Stomach smooth muscle (tissue), 2 donors: ENCODE data around the gene SIPA1L3.
"Not testable (repeated sequence)": the region's sequence is repeated elsewhere in the genome, so short reads cannot be mapped to it uniquely, and the experiment has no call there.

Experiments used
- H3K27ac ChIP-seq: one replicate; pipeline ENCODE4 v1.7.0; 2013; ENCODE audit warnings: mild to moderate bottlenecking, low read length, inconsistent platforms
- H3K27me3 ChIP-seq, 2 donors: one replicate each; pipeline ENCODE4 v1.7.0; 2013; ENCODE audit warnings: low read length in 2 of 2; ENCODE audit not compliant: insufficient read depth in 2 of 2, control insufficient read depth in 1 of 2
- H3K36me3 ChIP-seq, 2 donors: one replicate each; pipeline ENCODE4 v1.7.0; 2013; ENCODE audit warnings: low read length in 2 of 2; ENCODE audit not compliant: control insufficient read depth in 2 of 2, insufficient read depth in 2 of 2
- H3K4me1 ChIP-seq: one replicate; pipeline ENCODE4 v1.7.0; 2013; ENCODE audit warnings: low read length; ENCODE audit not compliant: control insufficient read depth, insufficient read depth
- H3K4me3 ChIP-seq, 2 donors: one replicate each; pipeline ENCODE4 v1.7.0; 2013; ENCODE audit warnings: low read length in 2 of 2
- H3K9ac ChIP-seq, 2 donors: one replicate each; pipeline ENCODE4 v1.7.0; 2013; ENCODE audit warnings: low read length in 2 of 2, mild to moderate bottlenecking in 1 of 2
- H3K9me3 ChIP-seq, 2 donors: one replicate each; pipeline ENCODE4 v1.7.0; 2013; ENCODE audit warnings: low read length in 2 of 2; ENCODE audit not compliant: control insufficient read depth in 2 of 2
- donor health status: healthy.
- donor health status: Pancreatic carcinoma.

SIPA1L3 gene

DNA sequence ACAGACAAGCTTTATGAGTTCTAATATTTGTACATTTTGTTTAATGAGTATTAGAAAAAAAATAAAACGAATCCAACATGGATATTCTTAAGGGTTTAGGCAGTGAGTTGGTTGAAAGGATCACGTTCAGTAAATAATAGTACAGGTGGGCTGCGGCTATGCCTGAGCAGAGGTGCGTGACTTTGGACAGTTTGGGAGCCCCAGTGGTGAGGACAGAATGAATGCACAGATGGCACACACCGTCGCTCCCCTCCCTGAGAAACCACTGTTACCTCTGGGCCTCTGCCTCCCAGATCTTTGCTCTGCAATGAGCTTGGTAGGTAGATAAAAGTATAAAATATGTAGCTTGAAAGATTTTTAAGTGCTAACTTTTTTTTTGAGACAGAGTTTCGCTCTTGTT lies 153.3 kb downstream of the SIPA1L3 start:
- no peaks in the 10 kb centered on the region for H3K36me3 ChIP-seq
- H3K27me3 ChIP-seq = no peaks in the 10 kb centered on the region
- no peaks in the 10 kb centered on the region for H3K9me3 ChIP-seq
- H3K4me1 ChIP-seq = peaks cover 5% of the 10 kb centered on the region
- no peak overlapping the region for H3K9ac ChIP-seq
- H3K4me3 ChIP-seq = no peak overlapping the region
- no peak overlapping the region for H3K27ac ChIP-seq

DNA sequence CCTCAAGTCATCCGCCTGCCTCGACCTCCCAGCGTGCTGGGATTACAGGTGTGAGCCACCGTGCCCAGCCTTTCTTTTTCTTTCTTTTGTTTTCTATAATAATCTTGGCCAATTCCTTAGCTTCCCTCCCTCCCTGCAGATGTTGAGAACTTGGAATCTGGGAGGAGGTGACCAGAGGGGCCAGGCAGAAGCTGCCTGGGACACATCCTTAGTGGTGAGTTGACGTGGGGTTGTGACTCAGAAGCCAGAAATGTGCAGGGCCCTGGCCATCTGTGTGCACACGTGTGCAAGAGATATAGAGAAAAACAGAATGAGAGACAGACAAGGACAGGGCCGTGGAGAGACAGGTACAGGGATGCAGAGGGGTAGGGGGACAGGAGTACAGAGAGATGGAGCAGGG lies 154.3 kb downstream of the SIPA1L3 start:
- Histone ChIP-seq H3K9ac (no peak overlapping the region), H3K4me1 (peaks cover 5% of the 10 kb centered on the region), H3K4me3 (no peak overlapping the region), H3K27ac (no peak overlapping the region), H3K9me3 (no peaks in the 10 kb centered on the region), H3K27me3 (no peaks in the 10 kb centered on the region), H3K36me3 (no peaks in the 10 kb centered on the region)

DNA sequence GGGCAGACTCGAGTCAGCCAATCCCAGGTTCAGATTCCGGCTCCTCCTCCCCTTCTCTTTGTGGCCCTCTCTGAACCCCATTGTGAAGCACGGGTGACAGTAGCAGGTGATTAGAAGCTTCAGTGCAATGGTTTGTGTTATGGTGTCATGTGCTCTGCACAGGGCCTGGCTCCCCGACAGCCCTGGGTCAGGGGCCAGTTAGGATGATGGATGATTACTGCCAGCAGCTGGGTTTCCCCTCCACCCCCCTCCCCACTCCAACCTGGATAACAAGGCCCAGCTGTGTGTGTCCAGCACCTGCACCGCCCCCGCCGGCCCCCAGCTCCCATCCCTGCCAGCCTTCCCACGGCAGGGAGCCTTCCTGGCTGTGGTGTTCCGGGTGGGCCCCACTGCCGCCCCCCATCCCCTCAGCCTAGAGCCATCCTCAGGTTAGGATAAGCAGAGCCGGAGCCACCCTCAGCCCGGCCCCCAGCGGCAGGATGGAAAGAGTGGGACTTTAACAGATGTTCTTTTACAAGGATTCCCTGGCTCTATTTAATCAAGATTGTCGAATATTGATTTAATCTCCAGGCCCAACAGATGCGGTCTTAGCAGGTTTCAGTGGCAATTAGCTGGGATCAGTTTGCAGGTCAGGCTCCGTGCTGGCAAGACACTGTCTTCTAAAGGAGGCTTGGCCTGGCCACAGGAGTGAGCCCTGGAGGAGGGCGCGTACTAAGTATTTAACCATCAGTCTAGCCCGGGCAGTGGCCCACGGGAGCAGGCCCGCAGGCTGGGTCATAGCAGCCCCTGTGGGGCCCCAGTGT lies 156.2 kb downstream of the SIPA1L3 start:
- Histone ChIP-seq H3K9ac (no peak overlapping the region), H3K4me3 (no peak overlapping the region), H3K27me3 (no peaks in the 10 kb centered on the region), H3K4me1 (peaks cover 5% of the 10 kb centered on the region), H3K27ac (no peak overlapping the region), H3K9me3 (no peaks in the 10 kb centered on the region), H3K36me3 (no peaks in the 10 kb centered on the region)

DNA sequence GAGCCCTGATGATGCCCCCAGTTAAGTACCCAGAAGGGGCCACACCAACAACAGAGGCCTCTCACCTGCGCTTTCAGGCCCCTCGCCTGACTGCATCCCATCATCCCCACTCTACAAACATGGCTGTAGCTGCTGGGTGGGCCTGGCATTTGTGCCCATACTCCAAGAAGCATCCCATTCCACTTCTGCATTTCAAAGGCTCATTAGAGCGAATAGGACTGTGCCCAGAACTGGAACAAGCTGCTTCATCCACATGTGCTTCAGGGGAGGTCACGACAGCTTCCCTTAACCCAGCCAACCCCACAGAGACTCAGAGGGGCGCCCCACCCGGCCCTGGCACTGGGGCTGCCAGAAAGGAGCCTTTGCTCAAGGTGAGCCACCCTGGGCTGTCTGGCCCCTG lies 156.9 kb downstream of the SIPA1L3 start:
- Histone ChIP-seq H3K4me1 (peaks cover 5% of the 10 kb centered on the region), H3K4me3 (no peak overlapping the region), H3K36me3 (no peaks in the 10 kb centered on the region), H3K27ac (no peak overlapping the region), H3K9ac (no peak overlapping the region), H3K9me3 (no peaks in the 10 kb centered on the region), H3K27me3 (no peaks in the 10 kb centered on the region)

DNA sequence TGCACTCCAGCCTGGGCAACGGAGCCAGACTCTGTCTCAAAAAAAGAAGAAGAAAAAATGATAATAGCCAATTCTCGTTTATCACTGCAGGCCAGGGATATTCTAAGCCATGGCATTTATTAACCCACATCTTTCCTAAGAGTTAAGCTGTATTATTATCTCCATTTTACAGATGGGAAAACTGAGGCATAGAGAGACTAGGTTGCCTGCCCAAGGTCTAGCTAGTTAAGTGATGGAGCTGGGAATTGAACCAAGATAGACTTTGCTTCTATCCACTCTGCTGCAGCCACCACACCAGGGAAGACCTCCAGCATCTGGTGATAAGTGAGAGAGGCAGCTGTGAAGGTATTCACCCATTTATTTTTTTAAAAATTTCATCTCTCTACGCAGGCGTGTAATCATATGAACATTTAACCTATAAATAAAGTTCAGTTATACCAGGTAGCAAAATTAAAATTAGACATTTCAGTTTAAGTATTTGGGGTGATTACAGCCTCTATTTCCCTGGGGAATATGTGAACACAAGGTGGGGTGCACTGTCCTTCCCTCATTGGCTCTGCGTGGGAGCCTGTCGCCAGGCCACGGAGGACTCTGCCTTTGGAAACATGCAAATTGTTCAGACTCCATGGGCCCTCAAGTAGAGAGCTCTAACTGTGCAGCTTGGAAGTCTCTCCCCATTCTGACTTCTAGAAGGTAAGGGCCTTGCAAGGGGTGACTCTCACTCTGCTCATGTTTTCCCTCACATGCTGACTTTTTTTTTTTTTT lies 157.8 kb downstream of the SIPA1L3 start:
- Histone ChIP-seq H3K27ac (no peak overlapping the region), H3K4me1 (peaks cover 5% of the 10 kb centered on the region), H3K27me3 (no peaks in the 10 kb centered on the region), H3K9me3 (no peaks in the 10 kb centered on the region), H3K9ac (no peak overlapping the region), H3K4me3 (no peak overlapping the region), H3K36me3 (no peaks in the 10 kb centered on the region)

DNA sequence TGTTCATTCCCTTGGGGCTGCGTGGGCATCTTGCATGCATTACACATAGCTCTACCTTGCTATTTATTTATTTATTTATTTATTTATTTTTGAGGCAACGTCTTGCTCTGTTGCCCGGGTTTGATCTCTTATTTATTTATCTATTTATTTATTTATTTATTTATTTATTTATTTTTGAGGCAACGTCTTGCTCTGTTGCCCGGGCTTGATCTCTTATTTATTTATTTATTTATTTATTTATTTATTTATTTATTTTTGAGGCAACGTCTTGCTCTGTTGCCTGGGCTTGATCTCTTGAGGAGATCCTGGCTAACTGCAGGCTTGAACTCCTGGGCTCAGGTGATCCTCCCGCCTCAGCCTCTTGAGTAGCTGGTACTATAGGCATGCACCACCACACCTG lies 158.8 kb downstream of the SIPA1L3 start:
- not testable (repeated sequence) for H3K27me3 ChIP-seq, H3K4me1 ChIP-seq, H3K9me3 ChIP-seq, H3K27ac ChIP-seq, H3K9ac ChIP-seq, H3K36me3 ChIP-seq, H3K4me3 ChIP-seq

DNA sequence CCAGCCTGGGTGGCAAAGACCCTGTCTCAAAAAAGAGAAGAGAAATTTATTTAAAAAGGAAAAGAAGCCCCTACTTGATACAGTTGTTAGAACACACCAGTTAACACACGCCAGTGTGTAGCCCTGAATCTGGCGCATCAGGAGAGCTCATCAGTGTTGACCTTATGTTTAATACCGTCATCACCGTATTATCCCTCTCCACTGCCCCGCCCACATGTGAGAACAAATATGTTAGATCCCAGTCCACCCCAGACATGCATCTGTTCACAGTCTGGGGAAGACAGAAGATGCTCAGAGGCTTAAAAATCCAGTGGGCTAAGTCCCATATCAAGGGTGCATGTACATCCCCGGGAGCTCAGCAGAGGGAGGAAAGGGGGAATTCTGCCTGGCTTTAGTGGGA lies 161.8 kb downstream of the SIPA1L3 start:
- no peak overlapping the region for H3K9ac ChIP-seq
- no peaks in the 10 kb centered on the region for H3K36me3 ChIP-seq
- no peaks in the 10 kb centered on the region for H3K9me3 ChIP-seq
- no peak overlapping the region for H3K27ac ChIP-seq
- H3K4me3 ChIP-seq = no peak overlapping the region
- no peaks in the 10 kb centered on the region for H3K27me3 ChIP-seq
- H3K4me1 ChIP-seq = no peaks in the 10 kb centered on the region

DNA sequence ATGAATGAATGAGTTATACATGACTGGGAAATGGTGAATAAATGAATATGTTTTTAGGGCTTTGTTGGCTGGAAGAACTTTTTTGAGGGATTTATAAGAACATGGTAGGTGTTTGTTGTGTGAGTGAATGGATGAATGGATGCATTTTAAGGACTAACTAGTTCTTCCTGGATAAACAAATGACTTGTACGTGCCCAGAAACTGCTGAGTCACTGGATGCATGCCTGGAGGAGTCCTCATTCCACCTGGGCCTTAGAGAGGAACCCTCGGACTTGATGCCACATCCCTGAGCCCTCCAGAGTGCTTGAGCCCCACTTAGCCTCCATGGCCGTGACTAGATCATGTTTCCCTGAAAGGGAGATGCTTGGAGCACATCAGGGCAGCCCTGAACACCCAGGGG lies 163.6 kb downstream of the SIPA1L3 start:
- Histone ChIP-seq H3K9me3 (no peaks in the 10 kb centered on the region), H3K4me3 (no peak overlapping the region), H3K4me1 (no peaks in the 10 kb centered on the region), H3K36me3 (no peaks in the 10 kb centered on the region), H3K27me3 (no peaks in the 10 kb centered on the region), H3K9ac (no peak overlapping the region), H3K27ac (no peak overlapping the region)

DNA sequence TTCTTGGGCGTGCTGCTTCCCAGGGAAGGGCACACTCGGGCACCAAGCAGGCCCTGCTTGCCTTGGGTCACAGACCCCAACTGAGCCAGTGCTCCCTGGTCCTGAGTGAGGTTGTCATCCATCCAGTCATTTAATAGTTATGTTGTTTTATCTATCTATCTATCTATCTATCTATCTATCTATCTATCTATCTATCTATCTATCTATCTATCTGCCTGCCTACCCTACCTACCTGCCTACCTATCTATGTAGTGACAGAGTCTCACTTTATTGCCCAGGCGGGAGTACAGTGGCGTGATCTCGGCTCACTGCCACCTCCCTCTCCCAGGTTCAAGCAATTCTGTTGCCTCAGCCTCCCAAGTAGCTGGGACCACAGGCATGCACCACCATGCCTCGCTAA lies 164.0 kb downstream of the SIPA1L3 start:
- not testable (repeated sequence) for H3K27ac ChIP-seq, H3K4me3 ChIP-seq, H3K36me3 ChIP-seq, H3K4me1 ChIP-seq, H3K9me3 ChIP-seq, H3K9ac ChIP-seq, H3K27me3 ChIP-seq

DNA sequence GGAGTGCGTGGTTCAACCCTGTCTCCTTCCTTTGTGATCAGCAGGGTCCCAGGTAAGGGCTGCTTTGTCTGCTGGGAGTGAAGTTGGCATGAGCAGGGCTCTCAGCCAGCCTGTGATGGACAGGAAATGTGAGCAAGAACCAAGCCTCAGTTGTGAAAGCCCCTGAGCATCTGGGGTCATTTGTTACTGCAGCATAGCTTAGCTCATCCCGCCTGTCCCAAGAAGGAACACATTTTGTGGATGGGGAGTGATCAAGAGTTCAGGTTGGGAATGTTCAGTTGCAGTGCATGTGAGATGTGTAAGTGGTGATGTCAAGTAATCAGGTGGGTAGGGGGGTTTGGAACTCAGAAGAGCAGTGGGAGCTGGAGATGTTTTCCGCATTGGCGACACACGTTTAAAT lies 164.6 kb downstream of the SIPA1L3 start:
- H3K27me3 ChIP-seq = no peaks in the 10 kb centered on the region
- no peaks in the 10 kb centered on the region for H3K4me1 ChIP-seq
- no peak overlapping the region for H3K4me3 ChIP-seq
- H3K9me3 ChIP-seq = peaks cover 0 to 4% of the 10 kb centered on the region in 2 donors
- no peak overlapping the region for H3K9ac ChIP-seq
- no peak overlapping the region for H3K27ac ChIP-seq
- no peaks in the 10 kb centered on the region for H3K36me3 ChIP-seq
